T-cell (primary cell): ENCODE data around the gene FAM76A. TPM values are rescaled to one million over a fixed set of nuclear protein-coding genes. Genes with fewer than 3 reads are reported as not detected.

Experiments used
- ATAC-seq, 4 experiments: fragments of 200-7000 bp in 3 of 4; fragments of 150-1000 bp in 1 of 4; cut with Tn5 transposase; replicated peaks in 1 of 4; 1 replicate in 3 of 4; 2 replicates in 1 of 4; pipeline ENCODE4 v1.10.0; 2021; ENCODE audit warnings: moderate library complexity in 3 of 4, mild to moderate bottlenecking in 2 of 4, moderate number of reproducible peaks in 1 of 4
- CTCF ChIA-PET, 2 donors: fragments of 300-600 bp; sonication (Branson Sonifier 250); formaldehyde crosslinking; loops; one replicate each; lab custom pipeline; 2022; ENCODE audit warnings: antibody characterized with exemption in 2 of 2; lab: Charles Lee
- POLR2A ChIA-PET, 2 donors: fragments of 300-600 bp; sonication (Branson Sonifier 250); formaldehyde crosslinking; loops; one replicate each; lab custom pipeline; 2022; ENCODE audit warnings: antibody characterized with exemption in 2 of 2; lab: Charles Lee
- DNase-seq, 35 experiments: peaks; one replicate each; pipeline versions ENCODE4 v3.0.0 to v3.0.0-alpha.2; 2013 to 2023
- H3K27ac ChIP-seq: one replicate; pipeline ENCODE4 v1.5.1; 2013; ENCODE audit warnings: low read length
- H3K27me3 ChIP-seq, 2 experiments: replicated peaks in 1 of 2; 1 replicate in 1 of 2; 2 replicates in 1 of 2; pipeline versions ENCODE4 v1.6.1 to v1.7.0; 2013; ENCODE audit warnings: low read length in 1 of 2, mixed read lengths in 1 of 2; ENCODE audit not compliant: control insufficient read depth in 2 of 2, insufficient read depth in 2 of 2; ENCODE audit errors: extremely low read depth in 1 of 2
- H3K36me3 ChIP-seq, 2 donors: 1 replicate in 1 of 2; 2 replicates in 1 of 2; pipeline versions ENCODE4 v1.6.1 to v1.7.0; 2013; ENCODE audit warnings: low read length in 1 of 2; ENCODE audit not compliant: control insufficient read depth in 2 of 2, insufficient read depth in 1 of 2; ENCODE audit errors: extremely low read depth in 1 of 2
- H3K4me1 ChIP-seq, 2 experiments: 1 replicate in 1 of 2; 2 replicates in 1 of 2; pipeline versions ENCODE4 v1.6.1 to v1.7.0; 2013; ENCODE audit warnings: low read length in 2 of 2, mixed read lengths in 1 of 2; ENCODE audit not compliant: insufficient read depth in 2 of 2, control insufficient read depth in 1 of 2; ENCODE audit errors: extremely low read depth in 1 of 2
- H3K4me3 ChIP-seq, 2 donors: 1 replicate in 1 of 2; 2 replicates in 1 of 2; pipeline versions ENCODE4 v1.5.1 to v1.7.0; 2013; ENCODE audit warnings: mild to moderate bottlenecking in 2 of 2, low read length in 1 of 2, moderate library complexity in 1 of 2; ENCODE audit not compliant: control insufficient read depth in 1 of 2; ENCODE audit errors: extremely low read depth in 1 of 2
- H3K9me3 ChIP-seq: 2 replicates; pipeline ENCODE4 v1.7.0; 2013
- H3K27ac Mint-ChIP-seq, 2 donors: one replicate each; pipeline ENCODE4 v1.8.0; 2020 to 2021; ENCODE audit warnings: mild to moderate bottlenecking in 2 of 2, mixed read lengths in 2 of 2
- H3K27me3 Mint-ChIP-seq, 2 donors: one replicate each; pipeline ENCODE4 v1.8.0; 2021 to 2022; ENCODE audit warnings: mixed read lengths in 2 of 2
- H3K36me3 Mint-ChIP-seq: one replicate; pipeline ENCODE4 v1.8.0; 2021; ENCODE audit warnings: mixed read lengths
- H3K4me1 Mint-ChIP-seq, 3 donors: one replicate each; pipeline ENCODE4 v1.8.0; 2020 to 2022; ENCODE audit warnings: mixed read lengths in 3 of 3, mild to moderate bottlenecking in 1 of 3
- H3K4me3 Mint-ChIP-seq, 3 donors: one replicate each; pipeline ENCODE4 v1.8.0; 2020 to 2022; ENCODE audit warnings: mild to moderate bottlenecking in 3 of 3, mixed read lengths in 3 of 3, moderate library complexity in 3 of 3
- H3K9me3 Mint-ChIP-seq, 3 donors: one replicate each; pipeline ENCODE4 v1.8.0; 2020 to 2022; ENCODE audit warnings: mixed read lengths in 3 of 3
- WGBS: methylation state at CpG from one replicate; pipeline ENCODE4 v1.1.5; 2013; ENCODE audit warnings: missing lambda C conversion rate; ENCODE audit not compliant: insufficient coverage; 5-methylcytosine and 5-hydroxymethylcytosine counted together
- total RNA-seq, 35 experiments: library from RNA in 6 of 35; stranded (reverse) in 6 of 35; fragments of 120-200 nt in 1 of 35; gene quantifications; one replicate each; pipeline versions ENCODE4 v1.2.1 to v1.2.4 and lab custom pipeline; 2013 to 2026

FAM76A gene
- total RNA-seq, 5 donors from 2014 or later (not counting 1 experiment from before 2014, with no cell fraction given), result 18.1 to 23.4 (median 21.2) TPM

- H3K9me3 Mint-ChIP-seq, result no peaks in the 10 kb centered on the region
- peaks cover 46% of the 10 kb centered on the region for H3K36me3 Mint-ChIP-seq
- peaks cover 12 to 41% of the 10 kb centered on the region in 2 donors for H3K36me3 ChIP-seq
- ChIA-PET POLR2A (no interaction called here), CTCF (no interaction called here)
- 100% methylated on average over 3 of the region's 6 CpGs for WGBS
- no peak for ATAC-seq
- H3K4me3 Mint-ChIP-seq, result no peak overlapping the region
- H3K27me3 Mint-ChIP-seq, result no peaks in the 10 kb centered on the region
- H3K4me1 Mint-ChIP-seq, result no peaks in the 10 kb centered on the region
- no peak overlapping the region for H3K27ac ChIP-seq
- H3K9me3 ChIP-seq, result no peaks in the 10 kb centered on the region
- no peak for DNase-seq
- H3K4me1 ChIP-seq, result no peaks in the 10 kb centered on the region
- no peaks in the 10 kb centered on the region for H3K27me3 ChIP-seq
- no peak overlapping the region for H3K27ac Mint-ChIP-seq
- H3K4me3 ChIP-seq, result no peak overlapping the region
Observed at GRCh38 chr1:27741121-27741520, 15.4 kb downstream of the FAM76A start.

GRCh38 chr1:27744556-27744955 lies 18.8 kb downstream of the FAM76A start:
- peaks cover 14 to 38% of the 10 kb centered on the region in 2 donors for H3K36me3 ChIP-seq
- ATAC-seq, result no peak
- WGBS, result no CpG with 5 or more reads among the region's 5 CpGs
- no peaks in the 10 kb centered on the region for H3K9me3 Mint-ChIP-seq
- POLR2A ChIA-PET, result no interaction called here
- no peaks in the 10 kb centered on the region for H3K4me1 ChIP-seq
- peaks cover 47% of the 10 kb centered on the region for H3K36me3 Mint-ChIP-seq
- no peak for DNase-seq
- H3K27me3 ChIP-seq, result no peaks in the 10 kb centered on the region
- no peak overlapping the region for H3K27ac ChIP-seq
- H3K4me1 Mint-ChIP-seq, result no peaks in the 10 kb centered on the region
- H3K27ac Mint-ChIP-seq, result no peak overlapping the region
- no peak overlapping the region for H3K4me3 Mint-ChIP-seq
- H3K9me3 ChIP-seq, result no peaks in the 10 kb centered on the region
- no peaks in the 10 kb centered on the region for H3K27me3 Mint-ChIP-seq
- CTCF ChIA-PET, result interaction anchor here in 1 of 2 donors (0.6 kb wide), 1 partner anchor 44 kb away, joined by 3 read pairs; no protein-coding TSS in a partner anchor
- H3K4me3 ChIP-seq, result no peak overlapping the region

DNA sequence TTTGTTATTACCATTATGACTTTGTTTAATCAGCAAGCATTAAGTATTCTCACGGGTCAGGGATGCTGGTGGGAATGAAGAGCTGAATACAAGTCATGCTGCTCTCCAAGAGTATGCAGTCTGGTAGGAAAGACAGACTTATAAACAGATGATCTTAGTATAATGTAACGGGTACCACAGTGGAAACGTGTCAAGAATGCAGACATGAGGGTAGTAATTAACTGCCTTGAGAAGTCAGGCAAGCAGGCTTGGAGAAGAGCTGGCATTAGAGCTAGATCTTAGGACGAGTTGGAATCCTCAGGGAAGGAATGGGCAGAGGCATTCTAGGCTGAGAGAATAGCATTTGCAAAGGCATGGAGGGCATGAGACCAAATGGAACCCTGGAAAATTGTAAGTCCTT lies 19.7 kb downstream of the FAM76A start:
- Mint-ChIP-seq H3K36me3 (peaks cover 49% of the 10 kb centered on the region), H3K27ac (no peak overlapping the region), H3K27me3 (no peaks in the 10 kb centered on the region), H3K4me1 (no peaks in the 10 kb centered on the region), H3K4me3 (no peak overlapping the region), H3K9me3 (no peaks in the 10 kb centered on the region)
- no peaks in the 10 kb centered on the region for H3K9me3 ChIP-seq
- DNase-seq (no peak), ATAC-seq (no peak)
- no peak overlapping the region for H3K27ac ChIP-seq
- H3K4me1 ChIP-seq, result no peaks in the 10 kb centered on the region
- 95% methylated on average over 4 of the region's 4 CpGs for WGBS
- ChIA-PET CTCF (interaction anchor here in 1 of 2 donors (1.0 kb wide), 1 partner anchor 76 kb away, joined by 3 read pairs; no protein-coding TSS in a partner anchor), POLR2A (interaction anchor here in 1 of 2 donors (0.6 kb wide), 1 partner anchor 425 kb away, joined by 6 read pairs; no protein-coding TSS in a partner anchor)
- peaks cover 15 to 40% of the 10 kb centered on the region in 2 donors for H3K36me3 ChIP-seq
- H3K27me3 ChIP-seq, result no peaks in the 10 kb centered on the region
- no peak overlapping the region for H3K4me3 ChIP-seq

GRCh38 chr1:27752360-27752759 lies 26.6 kb downstream of the FAM76A start:
- whole genome bisulfite sequencing, result 57% methylated on average over 2 of the region's 3 CpGs
- no peaks in the 10 kb centered on the region for H3K9me3 ChIP-seq
- no peak overlapping the region for H3K27ac ChIP-seq
- H3K4me1 Mint-ChIP-seq, result peaks cover 0 to 4% (median 0%) of the 10 kb centered on the region in 3 donors
- no peak overlapping the region for H3K4me3 Mint-ChIP-seq
- no peaks in the 10 kb centered on the region for H3K4me1 ChIP-seq
- ChIA-PET CTCF (no interaction called here), POLR2A (no interaction called here)
- no peaks in the 10 kb centered on the region for H3K9me3 Mint-ChIP-seq
- peaks cover 5 to 58% of the 10 kb centered on the region in 2 donors for H3K36me3 ChIP-seq
- no peaks in the 10 kb centered on the region for H3K27me3 ChIP-seq
- ATAC-seq, result no peak
- no peak overlapping the region for H3K27ac Mint-ChIP-seq
- no peak overlapping the region for H3K4me3 ChIP-seq
- H3K27me3 Mint-ChIP-seq, result no peaks in the 10 kb centered on the region
- H3K36me3 Mint-ChIP-seq, result peaks cover 51% of the 10 kb centered on the region
- no peak for DNase-seq

DNA sequence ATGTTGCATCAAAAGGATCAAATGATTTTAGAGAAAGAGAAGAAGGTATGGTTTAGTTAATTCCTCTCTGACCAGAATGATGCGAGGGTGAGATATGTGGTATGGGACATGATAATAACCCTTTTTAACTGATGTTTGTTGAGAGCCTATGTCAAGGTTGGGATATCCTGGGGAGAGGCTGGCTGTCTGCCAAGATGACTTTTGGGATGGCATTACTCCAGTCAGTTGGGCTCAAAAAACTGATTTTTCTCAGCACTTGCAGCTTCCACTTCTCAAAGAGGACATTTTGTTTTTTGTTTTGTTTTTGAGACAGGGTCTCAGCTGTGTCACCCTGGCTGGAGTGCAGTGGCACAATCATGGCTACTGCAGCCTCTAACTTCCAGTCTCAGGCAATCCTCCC lies 29.5 kb downstream of the FAM76A start:
- Mint-ChIP-seq H3K27me3 (no peaks in the 10 kb centered on the region), H3K4me3 (no peak overlapping the region), H3K4me1 (peaks cover 0 to 4% (median 0%) of the 10 kb centered on the region in 3 donors), H3K27ac (no peak overlapping the region), H3K36me3 (peaks cover 51% of the 10 kb centered on the region), H3K9me3 (no peaks in the 10 kb centered on the region)
- DNase-seq (no peak), ATAC-seq (no peak)
- CTCF ChIA-PET, result interaction anchor here in 1 of 2 donors (0.6 kb wide), 1 partner anchor 1037 kb away, joined by 3 read pairs; no protein-coding TSS in a partner anchor
- no peaks in the 10 kb centered on the region for H3K9me3 ChIP-seq
- H3K4me1 ChIP-seq, result no peaks in the 10 kb centered on the region
- no peak overlapping the region for H3K27ac ChIP-seq
- no peaks in the 10 kb centered on the region for H3K27me3 ChIP-seq
- 100% methylated on average over 1 of the region's 1 CpG for WGBS
- no peak overlapping the region for H3K4me3 ChIP-seq
- POLR2A ChIA-PET, result no interaction called here
- H3K36me3 ChIP-seq, result peaks cover 0 to 66% of the 10 kb centered on the region in 2 donors

- Histone ChIP-seq H3K27ac (no peak overlapping the region), H3K36me3 (peaks cover 0 to 64% of the 10 kb centered on the region in 2 donors), H3K4me3 (no peak overlapping the region), H3K4me1 (no peaks in the 10 kb centered on the region), H3K27me3 (no peaks in the 10 kb centered on the region), H3K9me3 (no peaks in the 10 kb centered on the region)
- POLR2A ChIA-PET, result no interaction called here
- CTCF ChIA-PET, result no interaction called here
- H3K9me3 Mint-ChIP-seq, result no peaks in the 10 kb centered on the region
- H3K4me3 Mint-ChIP-seq, result no peak overlapping the region
- 100% methylated on average over 1 of the region's 4 CpGs for WGBS
- no peak overlapping the region for H3K27ac Mint-ChIP-seq
- ATAC-seq (no peak), DNase-seq (no peak)
- H3K27me3 Mint-ChIP-seq, result no peaks in the 10 kb centered on the region
- peaks cover 0 to 4% (median 0%) of the 10 kb centered on the region in 3 donors for H3K4me1 Mint-ChIP-seq
- H3K36me3 Mint-ChIP-seq, result peaks cover 50% of the 10 kb centered on the region
Observed at GRCh38 chr1:27755865-27756264, 30.1 kb downstream of the FAM76A start.
